NCI-H526 treated with DMSO at 0.1 percent for 48 hours (cell line): ENCODE results near the gene CKS2.
A peak's percentile ranks its signal among the peaks of the same experiment; 100 is the strongest.
"Not testable (repeated sequence)": the region's sequence is repeated elsewhere in the genome, so short reads cannot be mapped to it uniquely, and the experiment has no call there.

ENCODE experiments used
- DNase-seq: peaks from one replicate; lab custom pipeline; 2025; lab: John Stamatoyannopoulos, UW

Gene CKS2

DNA sequence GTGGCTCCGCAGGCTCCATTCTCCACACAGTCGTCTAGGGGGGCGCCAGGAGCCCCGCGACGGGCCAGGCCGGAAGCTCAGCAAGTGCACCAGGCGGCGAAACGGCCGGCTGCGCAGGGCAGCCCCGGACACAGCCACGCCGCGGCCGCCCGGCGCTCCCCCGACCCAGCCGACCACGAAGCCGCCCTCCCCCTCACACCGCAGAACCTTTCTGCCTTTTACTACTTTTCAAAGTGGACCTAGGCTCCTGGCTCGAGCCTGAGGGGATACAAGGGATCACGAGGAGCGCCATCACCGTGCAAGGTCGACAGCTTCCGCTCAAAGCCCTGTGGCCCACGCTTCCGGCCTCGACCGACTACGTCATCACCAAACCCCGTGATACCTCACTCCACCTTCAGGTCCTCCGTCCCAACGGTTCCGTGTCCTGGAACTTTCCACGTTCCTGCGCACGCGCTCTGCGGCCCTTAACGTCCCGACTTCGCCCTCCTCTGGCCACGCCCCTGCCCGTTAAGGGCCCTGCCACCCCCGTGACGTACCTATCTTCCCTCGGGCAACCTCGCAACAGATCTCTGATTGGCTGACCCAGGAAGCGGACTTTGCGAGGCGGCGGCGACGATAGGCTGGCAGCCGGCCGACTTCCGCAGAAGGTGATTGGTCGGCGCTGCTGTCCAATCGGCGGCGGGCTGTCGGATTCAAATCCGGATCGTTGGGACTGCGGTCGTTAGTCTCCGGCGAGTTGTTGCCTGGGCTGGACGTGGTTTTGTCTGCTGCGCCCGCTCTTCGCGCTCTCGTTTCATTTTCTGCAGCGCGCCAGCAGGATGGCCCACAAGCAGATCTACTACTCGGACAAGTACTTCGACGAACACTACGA, at the start of gene CKS2:
CKS2 (plus strand) TSS at position 721 of the 871 bp plus-strand sequence; CDS start at position 819, 98 bp downstream.
- peak; percentile 94 for DNase-seq

DNA sequence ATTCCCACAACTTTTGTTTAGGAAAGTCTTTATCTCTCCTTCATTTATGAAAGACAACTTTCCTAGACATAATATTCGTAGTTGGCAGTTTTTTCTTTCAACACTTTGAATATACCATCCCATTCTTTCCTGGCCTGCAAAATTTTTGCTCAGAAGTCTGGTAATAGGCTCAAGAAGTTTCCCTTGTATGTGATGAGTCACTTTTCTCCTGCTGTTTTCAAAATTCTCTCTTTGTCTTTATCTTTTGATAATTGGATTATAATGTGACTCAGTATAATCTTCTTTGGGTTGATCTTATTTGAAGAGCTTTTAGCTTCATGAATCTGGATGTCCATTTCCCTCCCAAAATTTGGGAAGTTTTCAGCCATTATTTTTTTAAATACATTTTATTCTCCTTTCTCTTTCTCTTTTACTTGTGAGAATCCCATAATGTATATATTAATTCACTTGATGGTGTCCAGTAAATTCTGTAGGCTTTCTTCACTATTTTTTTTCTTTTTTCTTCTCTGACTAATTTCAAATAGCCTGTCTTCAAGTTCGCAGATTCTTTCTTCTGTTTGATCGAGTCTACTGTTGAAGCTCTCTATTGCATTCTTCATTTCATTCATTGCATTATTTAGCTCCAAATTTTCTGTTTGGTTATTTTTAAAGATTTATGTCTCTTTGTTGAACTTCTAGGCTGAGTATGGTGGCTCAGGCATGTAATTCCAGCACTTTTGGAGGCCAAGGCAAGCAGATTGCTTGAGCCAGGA, 37.3 kb upstream of the CKS2 start:
- no peak for DNase-seq

DNA sequence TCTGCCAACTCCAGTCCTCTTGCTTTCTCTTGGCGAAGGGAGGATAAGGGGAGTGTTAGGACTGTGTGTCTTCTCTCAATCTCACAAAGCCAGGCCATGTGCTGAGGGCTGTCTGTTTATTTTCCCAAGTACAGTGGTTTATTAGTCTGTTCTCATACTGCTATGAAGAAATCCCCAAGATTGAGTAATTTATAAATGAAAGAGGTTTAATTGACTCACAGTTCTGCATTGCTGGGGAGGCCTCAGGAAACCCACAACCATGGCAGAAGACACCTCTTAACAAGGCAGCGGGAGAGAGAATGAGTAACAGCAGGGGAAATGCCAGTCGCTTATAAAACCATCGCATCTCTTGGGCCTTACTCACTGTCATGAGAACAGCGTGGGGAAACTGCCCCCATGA, 36.2 kb upstream of the CKS2 start:
- DNase-seq: no peak

DNA sequence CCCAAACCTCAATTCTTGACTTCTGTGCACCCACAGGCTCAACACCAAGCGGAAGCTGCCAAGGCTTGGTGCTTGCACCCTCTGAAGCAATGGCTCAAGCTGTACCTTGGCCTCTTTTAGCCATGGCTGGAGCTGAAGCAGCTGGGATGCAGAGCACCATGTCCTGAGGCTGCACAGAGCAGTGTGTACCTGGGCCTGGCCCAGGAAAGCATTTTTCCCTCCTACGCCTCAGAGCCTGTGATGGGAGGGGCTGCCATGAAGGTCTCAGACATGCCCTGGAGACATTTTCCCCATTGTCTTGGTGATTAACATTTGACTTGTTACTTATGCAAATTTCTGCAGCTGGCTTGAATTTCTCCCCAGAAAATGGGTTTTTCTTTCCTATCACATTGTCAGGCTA, 35.0 kb upstream of the CKS2 start:
- DNase-seq: not testable (repeated sequence)

DNA sequence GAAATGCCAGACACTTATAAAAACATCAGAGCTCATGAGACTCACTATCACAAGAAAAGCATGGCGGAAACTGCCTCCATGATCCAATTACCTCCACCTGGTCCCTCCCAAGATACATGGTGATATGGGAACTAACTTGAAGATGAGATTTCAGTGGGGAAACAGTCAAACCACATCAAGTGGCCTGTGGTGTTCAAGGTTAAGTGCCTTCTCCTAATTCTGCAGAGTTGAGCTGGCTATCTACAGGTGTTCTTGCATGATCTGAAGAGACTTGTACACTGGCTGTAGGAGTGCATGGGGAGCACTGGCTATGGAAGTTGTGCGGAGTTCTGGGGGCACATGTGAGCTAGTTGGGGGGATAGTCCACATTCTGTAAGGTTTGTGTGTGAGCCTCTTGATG, 34.0 kb upstream of the CKS2 start:
- DNase-seq: no peak

DNA sequence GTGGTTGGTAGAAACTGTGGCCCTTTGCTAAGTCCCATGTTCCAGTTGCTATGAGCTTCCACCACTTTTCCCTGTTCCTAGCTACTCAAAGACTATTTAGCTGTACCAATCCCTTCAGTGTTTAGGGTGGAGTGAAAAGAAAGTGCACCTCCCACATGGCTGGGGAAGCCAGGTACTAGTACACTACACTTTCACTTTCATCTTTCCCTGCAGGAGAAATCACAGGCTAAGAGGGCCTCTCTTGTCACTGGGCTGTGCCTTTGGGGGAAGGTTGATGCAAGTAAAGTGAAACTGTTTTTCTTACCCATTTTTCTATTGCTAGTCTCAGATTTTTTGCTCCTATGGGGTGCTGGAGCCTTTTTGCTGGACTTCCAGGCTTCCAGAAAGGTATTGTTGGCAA, 33.5 kb upstream of the CKS2 start:
- DNase-seq: no peak

DNA sequence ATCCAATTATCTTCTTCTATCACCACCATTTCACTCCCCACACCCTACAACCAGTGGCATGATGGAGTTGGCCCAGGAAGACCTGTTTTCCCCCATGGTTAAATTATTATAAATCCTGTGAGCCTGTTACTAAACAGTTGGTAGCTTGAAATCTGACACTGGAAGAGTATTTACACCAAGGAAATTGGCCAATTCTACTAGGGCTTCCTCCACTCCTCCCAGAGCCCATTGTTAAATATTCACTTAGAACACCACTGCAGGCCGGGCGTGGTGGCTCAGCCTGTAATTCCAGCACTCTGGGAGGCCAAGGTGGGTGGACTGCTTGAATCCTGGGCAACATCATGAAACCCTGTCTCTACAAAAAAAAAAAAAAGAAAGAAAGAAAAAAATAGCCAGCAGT, 32.4 kb upstream of the CKS2 start:
- no peak for DNase-seq

DNA sequence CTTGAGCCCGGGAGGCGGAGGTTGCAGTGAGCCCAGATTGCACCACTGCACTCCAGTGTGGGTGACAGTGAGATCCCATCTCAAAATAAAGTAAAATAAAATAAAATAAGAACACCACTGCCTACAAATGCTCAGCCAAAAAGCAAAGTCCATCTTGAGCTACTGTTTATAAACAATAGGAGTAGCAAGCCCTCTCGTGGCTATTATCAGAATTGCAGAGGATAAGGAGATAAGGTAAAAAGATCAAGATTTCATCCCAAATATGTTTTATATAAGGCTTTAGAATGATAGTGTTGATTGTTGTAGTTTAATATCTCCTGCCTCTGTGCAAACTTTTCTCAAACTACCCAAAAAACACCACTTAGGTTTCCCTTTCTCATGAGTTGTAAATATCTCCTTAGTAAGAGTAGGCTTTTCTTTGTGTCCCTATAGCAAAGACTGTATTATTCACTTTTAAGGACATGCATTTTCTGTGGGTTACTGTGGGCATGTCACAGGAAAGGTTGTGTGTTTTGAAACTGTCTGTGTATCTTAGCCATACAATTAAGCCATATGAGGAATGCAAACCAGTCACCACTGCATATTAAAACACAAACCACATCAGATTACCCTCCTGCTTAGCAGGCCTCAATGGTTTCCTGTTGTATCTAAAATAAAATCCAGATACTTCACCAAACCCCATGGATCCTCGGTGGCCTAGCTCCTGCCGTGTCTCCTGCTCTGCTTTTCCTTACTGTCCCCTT, 31.8 kb upstream of the CKS2 start:
- DNase-seq: no peak

DNA sequence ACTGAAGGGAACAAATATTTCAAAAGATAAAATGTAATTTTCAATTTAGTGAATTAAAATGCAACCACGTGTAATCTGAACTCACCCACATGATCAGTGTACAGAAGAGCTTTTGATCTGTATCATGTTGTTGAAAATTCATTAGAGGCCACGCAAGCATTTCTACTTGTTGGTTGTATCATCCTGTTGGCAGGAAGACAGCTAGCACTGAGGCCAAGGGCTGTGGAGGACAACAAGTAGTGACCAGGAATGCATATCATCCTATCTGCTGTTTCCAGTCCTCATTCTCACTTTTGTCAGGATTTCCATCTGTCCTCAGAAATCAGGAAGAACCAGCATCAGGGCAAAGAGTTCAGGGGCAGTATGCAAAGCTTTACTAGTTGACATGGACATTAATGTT, 29.9 kb upstream of the CKS2 start:
- no peak for DNase-seq

DNA sequence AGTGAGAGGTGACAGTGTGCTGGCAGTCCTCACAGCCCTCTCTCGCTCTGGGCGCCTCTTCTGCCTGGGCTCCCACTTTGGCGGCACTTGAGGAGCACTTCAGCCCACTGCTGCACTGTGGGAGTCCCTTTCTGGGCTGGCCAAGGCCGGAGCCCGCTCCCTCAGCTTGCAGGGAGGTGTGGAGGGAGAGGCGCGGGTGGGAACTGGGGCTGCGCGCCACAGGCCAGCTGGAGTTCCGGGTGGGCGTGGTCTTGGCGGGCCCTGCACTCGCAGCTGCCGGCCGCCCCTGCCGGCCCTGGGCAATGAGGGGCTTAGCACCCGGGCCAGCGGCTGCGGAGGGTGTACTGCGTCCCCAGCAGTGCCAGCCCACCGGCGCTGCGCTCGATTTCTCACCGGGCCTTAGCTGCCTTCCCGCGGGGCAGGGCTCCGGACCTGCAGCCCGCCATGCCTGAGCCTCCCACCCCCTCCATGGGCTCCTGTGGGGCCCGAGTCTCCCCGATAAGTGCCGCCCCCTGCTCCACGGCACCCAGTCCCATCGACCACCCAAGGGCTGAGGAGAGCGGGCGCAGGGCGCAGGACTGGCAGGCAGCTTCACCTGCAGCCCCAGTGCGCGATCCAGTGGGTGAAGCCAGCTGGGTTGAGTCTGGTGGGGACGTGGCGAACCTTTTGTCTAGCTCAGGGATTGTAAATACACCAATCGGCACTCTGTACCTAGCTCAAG, 28.6 kb upstream of the CKS2 start:
- not testable (repeated sequence) for DNase-seq

DNA sequence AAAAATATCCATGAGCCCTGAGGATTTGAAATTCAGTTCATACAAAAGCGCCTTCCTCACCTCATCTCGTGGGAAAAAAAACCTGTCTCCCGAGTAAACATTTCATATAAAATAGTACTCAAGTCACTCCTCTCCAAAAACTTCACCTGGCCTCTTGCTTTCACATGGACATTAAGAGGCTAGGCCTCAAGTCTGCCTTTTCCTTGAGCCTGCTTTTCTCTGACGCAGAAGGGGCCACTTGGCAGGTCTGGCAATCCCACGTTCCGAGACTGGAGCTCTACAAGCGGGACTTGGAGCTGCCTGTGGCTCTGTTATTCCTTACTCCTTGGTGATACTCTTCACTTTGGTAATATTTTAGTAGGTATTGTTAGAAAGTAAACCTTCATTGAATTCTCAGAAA, 26.9 kb upstream of the CKS2 start:
- DNase-seq: no peak

DNA sequence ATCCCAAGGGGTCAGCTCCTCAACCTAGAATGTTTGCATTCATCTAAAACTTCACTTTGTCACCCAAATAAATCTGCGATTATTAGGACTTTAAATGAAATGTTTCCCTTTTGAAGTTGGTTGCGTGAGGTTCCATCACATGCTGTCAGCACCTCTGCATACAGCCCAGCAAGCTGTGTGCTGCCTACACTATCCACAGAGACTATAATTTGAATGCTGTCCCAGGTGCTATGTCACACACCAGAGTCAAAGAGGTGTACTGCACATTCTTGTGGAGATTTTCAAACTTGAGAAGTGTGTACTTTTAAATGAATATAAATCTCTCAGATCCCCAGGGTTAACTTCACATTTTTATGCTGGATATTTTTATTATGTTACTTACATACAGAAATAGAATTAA, 19.3 kb upstream of the CKS2 start:
- DNase-seq: no peak

DNA sequence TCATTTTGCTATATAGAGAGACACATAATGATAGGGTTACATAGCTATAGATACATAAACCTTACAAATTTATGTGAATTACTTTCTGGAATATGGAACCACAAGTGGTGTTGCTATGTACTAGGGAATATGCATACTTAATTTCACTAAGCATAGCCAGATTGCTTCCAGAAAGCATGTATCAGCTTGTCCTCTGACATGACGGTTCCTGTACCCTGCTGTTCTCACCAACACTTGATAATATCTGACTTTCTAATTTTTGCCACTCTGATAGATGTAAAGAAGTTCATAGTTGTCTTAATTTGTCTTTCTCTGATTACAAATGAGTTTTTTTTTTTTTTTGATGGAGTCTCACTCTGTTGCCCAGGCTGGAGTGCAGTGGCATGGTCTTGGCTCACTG, 18.0 kb upstream of the CKS2 start:
- no peak for DNase-seq

DNA sequence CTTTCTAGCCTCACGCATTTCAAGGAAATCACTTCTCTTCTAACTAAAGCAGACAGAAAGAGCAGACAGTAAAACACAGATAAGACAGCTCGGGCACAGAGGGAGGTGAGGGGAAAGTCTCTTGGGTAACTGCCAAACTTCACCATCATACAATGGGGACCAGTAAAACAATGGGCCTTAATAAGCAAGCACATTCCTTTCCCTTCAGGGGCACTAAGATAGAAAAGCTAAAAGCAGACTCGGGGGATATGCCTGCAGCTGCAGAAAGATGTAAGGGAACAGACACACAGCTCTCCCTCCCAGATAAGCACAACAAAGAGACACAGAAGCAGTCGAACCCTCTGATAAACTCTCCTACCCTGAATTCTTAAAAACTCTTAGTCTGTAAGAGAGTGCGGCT, 15.6 kb upstream of the CKS2 start:
- DNase-seq: no peak

DNA sequence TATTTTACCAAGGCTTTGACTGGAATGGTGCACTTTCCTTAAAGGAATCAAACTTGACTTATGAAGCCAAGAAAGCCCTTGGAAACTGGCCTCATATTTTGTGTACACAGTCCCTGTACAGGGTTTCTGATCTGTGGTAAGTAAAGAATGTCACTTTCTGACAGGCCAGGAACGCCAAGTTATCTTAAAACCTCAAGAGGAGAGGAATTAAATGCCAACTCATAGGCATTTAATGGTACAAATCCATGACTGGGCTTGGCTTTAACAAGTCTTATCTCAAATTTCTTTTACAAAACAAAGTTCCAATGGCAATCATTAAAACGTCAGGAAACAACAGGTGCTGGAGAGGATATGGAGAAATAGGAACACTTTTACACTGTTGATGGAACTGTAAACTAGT, 9.0 kb upstream of the CKS2 start:
- DNase-seq: not testable (repeated sequence)

DNA sequence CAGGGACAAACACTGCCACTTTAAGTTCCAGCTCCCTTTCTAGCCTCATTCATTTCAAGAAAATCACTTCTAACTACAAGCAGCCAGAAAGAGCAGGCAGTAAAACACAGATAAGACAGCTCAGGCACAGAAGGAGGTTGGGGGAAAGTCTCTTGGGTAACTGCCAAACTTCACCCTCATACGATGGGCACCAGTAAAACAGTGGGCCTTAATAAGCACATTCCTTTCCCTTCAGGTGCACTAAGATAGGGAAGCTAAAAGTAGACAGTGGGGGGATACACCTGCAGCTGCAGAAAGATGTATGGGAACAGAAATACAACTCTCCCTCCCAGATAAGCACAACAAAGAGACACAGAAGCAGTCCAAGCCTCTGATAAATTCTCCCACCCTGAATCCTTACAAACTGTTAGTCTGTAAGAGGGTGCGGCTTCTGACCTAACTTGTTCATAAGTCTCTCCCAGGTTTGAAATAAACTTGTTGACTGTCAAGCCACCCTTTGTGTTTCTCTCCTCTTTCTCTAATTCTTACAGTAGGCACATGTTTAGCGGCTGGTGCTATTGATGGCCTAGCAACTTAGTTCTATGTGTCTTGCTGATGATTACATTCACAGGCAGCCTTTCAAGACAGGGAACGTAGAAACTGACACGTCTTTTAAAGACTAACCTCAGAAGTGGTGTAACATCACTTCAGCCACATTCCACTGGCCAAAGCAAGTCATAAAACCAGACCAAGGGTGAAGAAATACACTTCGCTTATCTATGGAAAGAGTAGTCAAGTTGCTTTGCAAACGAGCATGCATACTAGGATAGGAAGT, 6.8 kb upstream of the CKS2 start:
- no peak for DNase-seq

DNA sequence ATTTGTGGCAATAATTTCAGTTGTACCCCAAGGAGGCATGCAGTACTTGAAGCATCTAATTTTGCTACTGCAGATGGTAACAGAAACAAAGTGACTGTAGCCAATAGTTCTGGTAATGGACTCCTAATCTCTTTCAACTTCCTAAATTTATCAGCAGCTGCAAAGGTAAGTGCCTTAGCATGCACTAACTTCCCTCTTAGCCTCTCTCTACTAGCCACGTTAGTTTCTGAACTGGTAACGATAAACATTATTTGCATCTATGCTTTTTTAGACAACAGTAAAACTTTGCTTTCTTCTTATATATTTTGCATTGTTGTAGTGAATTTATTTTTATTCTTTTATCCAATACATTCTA, 6.2 kb upstream of the CKS2 start:
- DNase-seq: no peak

DNA sequence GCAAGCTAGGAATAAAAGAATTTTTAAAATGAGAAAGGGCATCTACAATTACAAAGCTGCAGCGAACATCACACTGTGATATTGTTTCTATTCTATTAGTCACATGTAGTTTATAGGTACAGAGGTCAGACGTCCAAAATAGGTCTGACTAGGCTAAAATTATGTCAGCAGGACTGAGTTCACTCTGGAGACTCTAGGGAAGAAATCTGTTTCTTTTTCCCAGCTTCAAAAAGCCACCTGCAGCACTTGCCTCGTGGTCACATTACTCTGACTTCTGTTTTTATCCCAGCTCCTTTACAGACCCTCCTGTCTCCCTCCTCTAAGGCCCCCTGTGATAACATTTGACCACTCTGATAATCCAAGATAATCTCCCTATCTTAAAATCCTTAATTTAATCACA, 5.1 kb upstream of the CKS2 start:
- DNase-seq: no peak

DNA sequence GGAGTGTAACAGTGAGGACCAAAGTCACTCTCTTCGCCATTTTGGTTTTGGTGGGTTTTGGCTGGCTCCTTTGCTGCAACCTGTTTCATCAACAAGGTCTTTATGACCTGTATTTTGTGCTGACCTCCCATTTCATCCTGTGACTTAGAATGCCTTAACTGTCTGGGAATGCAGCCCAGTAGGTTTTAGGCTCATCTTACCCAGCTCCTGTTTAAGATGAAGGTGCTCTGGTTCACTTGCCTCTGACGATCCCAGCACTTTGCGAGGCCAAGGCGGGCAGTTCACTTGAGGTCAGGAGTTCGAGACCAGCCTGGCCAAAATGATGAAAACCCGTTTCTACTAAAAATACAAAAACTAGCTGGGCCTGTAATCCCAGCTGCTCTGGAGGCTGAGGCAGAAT, 1.8 kb upstream of the CKS2 start:
- DNase-seq: no peak

DNA sequence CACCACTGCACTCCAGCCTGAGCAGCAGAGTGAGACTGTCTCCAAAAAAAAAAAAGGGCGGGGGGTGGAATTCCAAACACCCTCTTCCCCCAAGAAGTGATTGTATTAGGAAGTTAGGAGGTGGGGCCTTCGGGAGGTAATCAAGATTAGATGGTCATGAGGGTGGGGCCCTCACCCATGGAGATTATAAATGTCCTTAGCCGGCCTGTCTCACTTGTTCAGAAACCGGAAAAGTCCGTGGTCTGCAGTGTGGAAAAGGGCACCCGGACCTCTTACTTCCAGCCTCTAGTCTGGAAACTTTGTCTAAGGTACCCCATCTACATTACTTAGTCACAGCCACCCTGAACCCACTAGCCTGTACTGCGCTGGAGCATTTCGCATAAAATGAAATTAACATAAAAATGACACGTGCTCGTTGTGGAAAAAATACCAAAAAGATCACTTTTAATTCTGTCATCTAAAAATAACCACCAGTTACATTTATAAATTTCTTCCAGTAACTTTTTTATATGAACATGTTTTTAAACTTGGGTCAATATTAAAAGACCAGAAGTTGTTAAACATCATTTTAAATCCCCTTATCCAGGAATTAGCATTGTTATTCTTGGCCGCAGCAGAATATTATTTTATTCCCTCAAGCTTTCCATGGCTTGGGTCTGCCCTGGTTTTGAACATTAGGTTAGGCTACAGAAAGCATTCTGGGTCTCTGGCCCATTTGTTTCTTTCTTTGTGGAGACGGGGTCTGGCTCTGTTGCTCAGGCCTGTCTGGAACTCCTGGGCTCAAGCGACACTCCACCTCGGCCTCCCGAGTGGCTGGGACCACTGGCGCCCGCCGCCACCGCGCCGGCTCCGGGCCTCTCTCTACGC, 1.2 kb upstream of the CKS2 start:
- DNase-seq: no peak
